B cell (primary cell): ENCODE data around the gene HPN. TPM values are rescaled to one million over a fixed set of nuclear protein-coding genes. Genes with fewer than 3 reads are reported as not detected.

Experiments used
- ATAC-seq: fragments of 200-7000 bp; cut with Tn5 transposase; one replicate; pipeline ENCODE4 v1.10.0; 2021; ENCODE audit warnings: low read depth, mild to moderate bottlenecking, moderate number of reproducible peaks, moderate library complexity
- CTCF ChIA-PET: fragments of 350-600 bp; sonication (Branson Sonifier 250); formaldehyde crosslinking; loops from one replicate; lab custom pipeline; 2021; ENCODE audit warnings: antibody characterized with exemption, inconsistent platforms; lab: Charles Lee
- POLR2A ChIA-PET: fragments of 350-600 bp; sonication (Branson Sonifier 250); formaldehyde crosslinking; loops from one replicate; lab custom pipeline; 2021; ENCODE audit warnings: antibody characterized with exemption; lab: Charles Lee
- DNase-seq: peaks from one replicate; pipeline ENCODE4 v3.0.0; 2013
- H2AFZ ChIP-seq: 2 replicates; pipeline ENCODE4 v1.6.1; 2012; ENCODE audit warnings: mild to moderate bottlenecking, low read depth, low read length; ENCODE audit not compliant: insufficient read depth, poor library complexity, severe bottlenecking
- H3K27ac ChIP-seq, 2 donors: 1 replicate in 1 of 2; 2 replicates in 1 of 2; pipeline ENCODE4 v1.5.1; 2012 to 2013; ENCODE audit warnings: low read length in 2 of 2, mild to moderate bottlenecking in 2 of 2, moderate library complexity in 1 of 2
- H3K27me3 ChIP-seq, 4 experiments: fragments of 200-600 bp in 1 of 4; sonication (generic) in 1 of 4; replicated peaks in 1 of 4; 1 replicate in 2 of 4; 2 replicates in 2 of 4; pipeline versions ENCODE4 v1.6.1 to v1.7.0; 2013 to 2016; ENCODE audit warnings: low read length in 3 of 4, mild to moderate bottlenecking in 2 of 4, mixed read lengths in 1 of 4, moderate library complexity in 1 of 4; ENCODE audit not compliant: insufficient read depth in 4 of 4, control insufficient read depth in 3 of 4; ENCODE audit errors: control extremely low read depth in 1 of 4
- H3K36me3 ChIP-seq, 2 experiments: replicated peaks in 1 of 2; 1 replicate in 1 of 2; 2 replicates in 1 of 2; pipeline versions ENCODE4 v1.6.1 to v1.7.1; 2013; ENCODE audit warnings: low read length in 1 of 2; ENCODE audit not compliant: insufficient read depth in 2 of 2, control insufficient read depth in 1 of 2; ENCODE audit errors: control extremely low read depth in 1 of 2, extremely low read depth in 1 of 2
- H3K4me1 ChIP-seq, 2 donors: fragments of 200-600 bp in 1 of 2; sonication (generic) in 1 of 2; 1 replicate in 1 of 2; 2 replicates in 1 of 2; pipeline versions ENCODE4 v1.5.1 to v1.6.1; 2013 to 2017; ENCODE audit warnings: low read length in 2 of 2; ENCODE audit not compliant: control insufficient read depth in 2 of 2, insufficient read depth in 2 of 2
- H3K4me2 ChIP-seq: replicated peaks from 2 replicates; pipeline ENCODE3; 2012; ENCODE audit warnings: mild to moderate bottlenecking, low read depth, low read length; ENCODE audit not compliant: poor library complexity, severe bottlenecking
- H3K4me3 ChIP-seq, 5 experiments: fragments of 200-600 bp in 1 of 5; sonication (generic) in 1 of 5; 1 replicate in 3 of 5; 2 replicates in 2 of 5; pipeline versions ENCODE4 v1.5.1 to v1.7.0; 2011 to 2016; ENCODE audit warnings: low read length in 4 of 5, mild to moderate bottlenecking in 4 of 5, low read depth in 2 of 5, control low read depth in 1 of 5, moderate library complexity in 1 of 5; ENCODE audit not compliant: insufficient read depth in 1 of 5; ENCODE audit errors: control extremely low read depth in 1 of 5, extremely low read depth in 1 of 5
- H3K79me2 ChIP-seq: fragments of 200-600 bp; sonication (generic); one replicate; pipeline ENCODE4 v1.6.0; 2016; ENCODE audit warnings: low read length; ENCODE audit not compliant: control insufficient read depth, insufficient read depth
- H3K9ac ChIP-seq: fragments of 200-600 bp; sonication (generic); 2 replicates; pipeline ENCODE4 v1.6.1; 2017; ENCODE audit warnings: mild to moderate bottlenecking, low read length, moderate library complexity
- H3K9me3 ChIP-seq, 3 donors: one replicate each; pipeline versions ENCODE4 v1.6.1 to v1.7.1; 2013; ENCODE audit warnings: low read length in 2 of 3; ENCODE audit not compliant: control insufficient read depth in 2 of 3, insufficient read depth in 1 of 3; ENCODE audit errors: control extremely low read depth in 1 of 3
- H4K20me1 ChIP-seq: 2 replicates; pipeline ENCODE4 v1.6.0; 2012; ENCODE audit warnings: mild to moderate bottlenecking, low read length; ENCODE audit not compliant: insufficient read depth, control insufficient read depth, poor library complexity, severe bottlenecking
- H3K27ac Mint-ChIP-seq: one replicate; pipeline ENCODE4 v1.8.0; 2021; ENCODE audit warnings: mixed read lengths
- H3K27me3 Mint-ChIP-seq: one replicate; pipeline ENCODE4 v1.8.0; 2021; ENCODE audit warnings: mixed read lengths
- H3K4me1 Mint-ChIP-seq: one replicate; pipeline ENCODE4 v1.8.0; 2021; ENCODE audit warnings: mixed read lengths
- H3K4me3 Mint-ChIP-seq: one replicate; pipeline ENCODE4 v1.8.0; 2021; ENCODE audit warnings: mixed read lengths
- H3K9me3 Mint-ChIP-seq: one replicate; pipeline ENCODE4 v1.8.0; 2022; ENCODE audit warnings: mixed read lengths; ENCODE audit not compliant: insufficient read depth
- EZH2 ChIP-seq: IDR thresholded peaks from 2 replicates; pipeline ENCODE4 v1.6.1; 2012; ENCODE audit warnings: borderline replicate concordance, low read depth, mild to moderate bottlenecking, moderate library complexity, low read length; ENCODE audit not compliant: insufficient read depth, poor library complexity, severe bottlenecking
- WGBS: methylation state at CpG from one replicate; pipeline ENCODE4 v1.1.5; 2013; ENCODE audit warnings: missing lambda C conversion rate; ENCODE audit not compliant: insufficient coverage; 5-methylcytosine and 5-hydroxymethylcytosine counted together
- intact Hi-C: fragments of 100-400 bp; cut with micrococcal nuclease; formaldehyde crosslinking; loops from one replicate; pipeline ENCODE4 v1.10.0; 2022
- polyA plus RNA-seq: library from polyadenylated mRNA; depleted of rRNA; stranded (reverse); fragments of >200 nt; gene quantifications from 2 replicates; pipeline ENCODE4 v1.2.3, GENCODE V29; 2012
- total RNA-seq, 2 donors: library from RNA; stranded (reverse); fragments of 120-200 nt in 1 of 2; gene quantifications; 1 replicate in 1 of 2; 2 replicates in 1 of 2; pipeline versions ENCODE4 v1.2.3 to v1.2.4, GENCODE V29; 2013 to 2022
- TF ChIP-seq, protein P1 (sequence below): fragments of 200-600 bp; IDR thresholded peaks from one replicate; pipeline ENCODE4 v1.8.0; 2022; ENCODE audit warnings: antibody characterized with exemption, mild to moderate bottlenecking

HPN gene
- total and polyA plus RNA-seq, 2 donors (not counting 1 experiment from before 2014, with no cell fraction given), result 0.30 TPM; not detected in 1

GRCh38 chr19:35031072-35031881 is 10.2 kb upstream of the HPN start:
- intact Hi-C loops, result no loop called here
- no peaks in the 10 kb centered on the region for H3K79me2 ChIP-seq
- H4K20me1 ChIP-seq, result no peaks in the 10 kb centered on the region
- H3K9ac ChIP-seq, result no peak overlapping the region
- peak overlapping the region; percentile 58 for H3K4me3 Mint-ChIP-seq
- ATAC-seq (no peak), DNase-seq (no peak)
- H3K27ac ChIP-seq, result no peak overlapping the region
- H2AFZ ChIP-seq, result no peak overlapping the region
- H3K9me3 ChIP-seq, result no peaks in the 10 kb centered on the region
- H3K27me3 ChIP-seq, result peaks cover 0 to 24% (median 8%) of the 10 kb centered on the region in 4 experiments
- peak overlapping the region; percentile 66 for H3K4me2 ChIP-seq
- TF ChIP-seq, protein P1, sequence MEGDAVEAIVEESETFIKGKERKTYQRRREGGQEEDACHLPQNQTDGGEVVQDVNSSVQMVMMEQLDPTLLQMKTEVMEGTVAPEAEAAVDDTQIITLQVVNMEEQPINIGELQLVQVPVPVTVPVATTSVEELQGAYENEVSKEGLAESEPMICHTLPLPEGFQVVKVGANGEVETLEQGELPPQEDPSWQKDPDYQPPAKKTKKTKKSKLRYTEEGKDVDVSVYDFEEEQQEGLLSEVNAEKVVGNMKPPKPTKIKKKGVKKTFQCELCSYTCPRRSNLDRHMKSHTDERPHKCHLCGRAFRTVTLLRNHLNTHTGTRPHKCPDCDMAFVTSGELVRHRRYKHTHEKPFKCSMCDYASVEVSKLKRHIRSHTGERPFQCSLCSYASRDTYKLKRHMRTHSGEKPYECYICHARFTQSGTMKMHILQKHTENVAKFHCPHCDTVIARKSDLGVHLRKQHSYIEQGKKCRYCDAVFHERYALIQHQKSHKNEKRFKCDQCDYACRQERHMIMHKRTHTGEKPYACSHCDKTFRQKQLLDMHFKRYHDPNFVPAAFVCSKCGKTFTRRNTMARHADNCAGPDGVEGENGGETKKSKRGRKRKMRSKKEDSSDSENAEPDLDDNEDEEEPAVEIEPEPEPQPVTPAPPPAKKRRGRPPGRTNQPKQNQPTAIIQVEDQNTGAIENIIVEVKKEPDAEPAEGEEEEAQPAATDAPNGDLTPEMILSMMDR, result no peak
- no peak for TF ChIP-seq EZH2
- H3K4me1 ChIP-seq, result peaks cover 10 to 13% of the 10 kb centered on the region in 2 donors
- H3K27ac Mint-ChIP-seq, result no peak overlapping the region
- H3K27me3 Mint-ChIP-seq, result peaks cover 32% of the 10 kb centered on the region
- POLR2A ChIA-PET, result interaction anchor here (0.7 kb wide), 1 partner anchor 12 kb away, joined by 3 read pairs; no protein-coding TSS in a partner anchor
- WGBS, result 15% methylated on average over 31 of the region's 31 CpGs
- no peaks in the 10 kb centered on the region for H3K9me3 Mint-ChIP-seq
- no peak overlapping the region for H3K4me3 ChIP-seq
- H3K36me3 ChIP-seq, result no peaks in the 10 kb centered on the region
- CTCF ChIA-PET, result no interaction called here
- peaks cover 8% of the 10 kb centered on the region for H3K4me1 Mint-ChIP-seq

DNA sequence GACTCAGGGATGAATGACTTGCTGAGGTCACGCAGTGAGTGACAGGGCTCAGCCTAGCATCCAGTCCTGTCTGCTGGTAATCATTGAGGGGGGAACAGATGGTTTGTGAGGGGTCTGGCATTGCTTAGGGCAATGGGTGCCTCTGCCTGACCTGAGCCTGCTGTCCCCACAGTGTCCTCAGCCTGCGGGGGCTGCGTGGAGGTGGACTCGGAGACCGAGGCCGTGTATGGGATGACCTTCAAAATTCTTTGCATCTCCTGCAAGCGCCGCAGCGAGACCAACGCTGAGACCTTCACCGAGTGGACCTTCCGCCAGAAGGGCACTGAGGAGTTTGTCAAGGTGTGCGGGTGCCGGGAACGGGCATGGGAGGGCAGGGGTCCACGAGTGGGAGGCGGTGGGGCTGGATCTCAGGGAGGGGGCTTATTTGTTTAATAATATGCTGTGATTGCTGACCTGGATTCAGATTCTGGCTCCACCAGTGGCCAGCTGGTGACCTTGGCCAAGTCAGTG is 9.1 kb upstream of the HPN start:
- H2AFZ ChIP-seq, result no peak overlapping the region
- peaks cover 12 to 13% of the 10 kb centered on the region in 2 donors for H3K4me1 ChIP-seq
- 94% methylated on average over 17 of the region's 17 CpGs for WGBS
- no peaks in the 10 kb centered on the region for H3K36me3 ChIP-seq
- Mint-ChIP-seq H3K9me3 (no peaks in the 10 kb centered on the region), H3K4me1 (peaks cover 8% of the 10 kb centered on the region), H3K27ac (no peak overlapping the region), H3K27me3 (peaks cover 32% of the 10 kb centered on the region), H3K4me3 (no peak overlapping the region)
- H3K4me2 ChIP-seq, result no peak overlapping the region
- H3K4me3 ChIP-seq, result no peak overlapping the region
- ATAC-seq (no peak), DNase-seq (no peak)
- no peaks in the 10 kb centered on the region for H3K79me2 ChIP-seq
- CTCF ChIA-PET, result no interaction called here
- POLR2A ChIA-PET, result interaction anchor here (0.7 kb wide), 1 partner anchor 13 kb away, joined by 3 read pairs; no protein-coding TSS in a partner anchor
- TF ChIP-seq, protein P1, result no peak
- no peak for TF ChIP-seq EZH2
- no peaks in the 10 kb centered on the region for H4K20me1 ChIP-seq
- no peak overlapping the region for H3K9ac ChIP-seq
- H3K9me3 ChIP-seq, result no peaks in the 10 kb centered on the region
- intact Hi-C loops, result no loop called here
- H3K27ac ChIP-seq, result no peak overlapping the region
- H3K27me3 ChIP-seq, result peaks cover 0 to 24% (median 8%) of the 10 kb centered on the region in 4 experiments
